HepG2 (cell line): ENCODE data around the gene TSPAN8. TPM values are rescaled to one million over a fixed set of nuclear protein-coding genes. Genes with fewer than 3 reads are reported as not detected.
A peak's percentile ranks its signal among the peaks of the same experiment; 100 is the strongest.

Experiments
- ATAC-seq: fragments of 200-7000 bp; cut with Tn5 transposase; 3 replicates; pipeline ENCODE4 v1.9.1; 2020; ENCODE audit warnings: mild to moderate bottlenecking, moderate library complexity
- BruUV-seq: library from RNA; stranded (reverse); fragments of 400-500 nt; replicated peaks from 2 replicates; lab custom pipeline; 2021; lab: Mats Ljungman, UMichigan
- CTCF ChIA-PET: fragments of 300-600 bp; formaldehyde crosslinking; extraction: SDS; loops from one replicate; lab custom pipeline; 2021; ENCODE audit warnings: low total read pairs, inconsistent platforms, low intra/inter-chr PET ratio; lab: Yijun Ruan, JAX
- POLR2A ChIA-PET: fragments of 350-600 bp; sonication (Branson Sonifier 250); formaldehyde crosslinking; loops from one replicate; lab custom pipeline; 2020; ENCODE audit warnings: antibody characterized with exemption, inconsistent platforms; lab: Yijun Ruan, JAX
- DNase-seq: peaks from one replicate; pipeline ENCODE4 v3.0.0-alpha.2; 2015; ENCODE audit warnings: low spot score
- FAIRE-seq: peaks from 3 replicates; lab custom pipeline; 2011; peaks lifted over from hg19 to GRCh38; lab: Jason Lieb, UNC
- H2AFZ ChIP-seq: one replicate; pipeline ENCODE4 v1.6.1; 2011; ENCODE audit warnings: low read length, inconsistent platforms
- H3K27ac ChIP-seq: fragments of 300-600 bp; 3 replicates; pipeline ENCODE4 v1.8.0; 2011; ENCODE audit warnings: mixed run types, mild to moderate bottlenecking, mixed read lengths, low read length, inconsistent platforms; ENCODE audit not compliant: insufficient read depth; ENCODE audit errors: extremely low read length
- H3K27me3 ChIP-seq, 2 experiments: fragments of 200-600 bp in 1 of 2; 2 replicates in 1 of 2; 3 replicates in 1 of 2; pipeline versions ENCODE4 v1.6.0 to v1.8.0; 2011; ENCODE audit warnings: low read length in 2 of 2, mild to moderate bottlenecking in 2 of 2, moderate library complexity in 2 of 2, inconsistent platforms in 1 of 2; ENCODE audit not compliant: insufficient read depth in 2 of 2, control insufficient read depth in 1 of 2
- H3K36me3 ChIP-seq, 2 experiments: fragments of 200-600 bp in 1 of 2; replicated peaks in 1 of 2; 2 replicates in 1 of 2; 3 replicates in 1 of 2; pipeline versions ENCODE4 v1.5.1 to v1.8.0; 2011; ENCODE audit warnings: low read length in 2 of 2, inconsistent platforms in 1 of 2; ENCODE audit not compliant: insufficient read depth in 2 of 2, control insufficient read depth in 1 of 2
- H3K4me1 ChIP-seq: 2 replicates; pipeline ENCODE4 v1.5.1; 2012; ENCODE audit warnings: low read length, inconsistent platforms; ENCODE audit not compliant: insufficient read depth
- H3K4me2 ChIP-seq: 2 replicates; pipeline ENCODE4 v1.6.0; 2011; ENCODE audit warnings: low read depth, low read length, inconsistent platforms
- H3K4me3 ChIP-seq, 3 experiments: fragments of 200-600 bp in 1 of 3; sonication (generic), shearing (Covaris generic) in 1 of 3; replicated peaks in 1 of 3; 2 replicates each; pipeline ENCODE4 v1.5.1; 2011 to 2016; ENCODE audit warnings: low read length in 3 of 3, inconsistent platforms in 2 of 3, low read depth in 2 of 3, mild to moderate bottlenecking in 2 of 3, control low read depth in 1 of 3, mixed read lengths in 1 of 3; ENCODE audit not compliant: insufficient read depth in 1 of 3
- H3K79me2 ChIP-seq: one replicate; pipeline ENCODE4 v1.6.1; 2011; ENCODE audit warnings: low read length, inconsistent platforms; ENCODE audit not compliant: insufficient read depth
- H3K9ac ChIP-seq: 2 replicates; pipeline ENCODE4 v1.6.0; 2011; ENCODE audit warnings: mild to moderate bottlenecking, low read depth, low read length, inconsistent platforms; ENCODE audit not compliant: insufficient read depth
- H3K9me3 ChIP-seq: 2 replicates; pipeline ENCODE4 v1.5.1; 2012; ENCODE audit warnings: mild to moderate bottlenecking, low read length
- H4K20me1 ChIP-seq: 2 replicates; pipeline ENCODE4 v1.6.0; 2011; ENCODE audit warnings: inconsistent platforms, mild to moderate bottlenecking, low read length, moderate library complexity; ENCODE audit not compliant: insufficient read depth
- ARID4A ChIP-seq: sonication (generic); formaldehyde crosslinking; IDR thresholded peaks from 2 replicates; pipeline ENCODE4 v1.5.0; 2020; ENCODE audit warnings: mild to moderate bottlenecking, missing genetic modification reagents, borderline replicate concordance
- CBX1 ChIP-seq: IDR thresholded peaks from one replicate; pipeline ENCODE4 v1.6.1; 2016; ENCODE audit warnings: antibody characterized with exemption, low read depth
- CCAR2 ChIP-seq: fragments of 200-400 bp; formaldehyde crosslinking; optimal IDR thresholded peaks from 2 replicates; pipeline ENCODE3; 2018; ENCODE audit warnings: low read depth, mild to moderate bottlenecking, low read length, moderate library complexity
- DBP ChIP-seq: sonication (generic); formaldehyde crosslinking; IDR thresholded peaks from 2 replicates; pipeline ENCODE4 v1.4.0; 2020; ENCODE audit warnings: missing genetic modification reagents; ENCODE audit errors: not compliant biosample characterization
- HMGXB3 ChIP-seq: sonication (generic); formaldehyde crosslinking; IDR thresholded peaks from 2 replicates; pipeline ENCODE4 v1.4.0; 2020; ENCODE audit warnings: missing genetic modification reagents, borderline replicate concordance
- ISL2 ChIP-seq: sonication (generic); formaldehyde crosslinking; IDR thresholded peaks from 2 replicates; pipeline ENCODE4 v1.5.0; 2020; ENCODE audit warnings: missing genetic modification reagents
- ONECUT2 ChIP-seq: sonication (generic); formaldehyde crosslinking; IDR thresholded peaks from 2 replicates; pipeline ENCODE4 v1.4.0; 2020; ENCODE audit warnings: missing genetic modification reagents
- TBL1XR1 ChIP-seq: fragments of 150-350 bp; IDR thresholded peaks from 2 replicates; pipeline ENCODE4 v1.6.1; 2014; ENCODE audit warnings: borderline replicate concordance, low read length; ENCODE audit not compliant: partially characterized antibody
- TBX2 ChIP-seq: sonication (generic); formaldehyde crosslinking; IDR thresholded peaks from 2 replicates; pipeline ENCODE4 v1.5.0; 2020; ENCODE audit warnings: missing genetic modification reagents, mild to moderate bottlenecking, borderline replicate concordance
- TBX3 ChIP-seq: fragments of 450-650 bp; IDR thresholded peaks from 2 replicates; pipeline ENCODE4 v1.6.1; 2017; ENCODE audit warnings: antibody characterized with exemption, mild to moderate bottlenecking, inconsistent platforms, borderline replicate concordance
- ZKSCAN5 ChIP-seq: sonication (generic); formaldehyde crosslinking; IDR thresholded peaks from 2 replicates; pipeline ENCODE4 v1.5.1; 2020; ENCODE audit warnings: mild to moderate bottlenecking, missing genetic modification reagents
- ZNF292 ChIP-seq: sonication (generic); formaldehyde crosslinking; IDR thresholded peaks from 2 replicates; pipeline ENCODE4 v1.8.1; 2022; ENCODE audit warnings: mild to moderate bottlenecking, low read depth, missing genetic modification reagents, borderline replicate concordance
- ZNF7 ChIP-seq: IDR thresholded peaks from 2 replicates; pipeline ENCODE4 v1.6.1; 2016; ENCODE audit warnings: missing biosample characterization, missing genetic modification reagents
- ZNF839 ChIP-seq: sonication (generic); formaldehyde crosslinking; IDR thresholded peaks from 2 replicates; pipeline ENCODE4 v1.4.0; 2020; ENCODE audit warnings: missing genetic modification reagents, mild to moderate bottlenecking, borderline replicate concordance
- WGBS: methylation state at CpG from one replicate; pipeline ENCODE4 v1.1.6; 2017; ENCODE audit warnings: low lambda C conversion rate; 5-methylcytosine and 5-hydroxymethylcytosine counted together
- in situ Hi-C: cut with HindIII; loops from 2 replicates; pipeline ENCODE4 v1.10.0; 2017; ENCODE audit warnings: low pct_unique_long_range_greater_than_20kb; ENCODE audit not compliant: extremely low pct_ligation_motif_present
- intact Hi-C: fragments of 100-400 bp; cut with micrococcal nuclease; formaldehyde crosslinking; loops from one replicate; pipeline ENCODE4 v1.10.0; 2022; ENCODE audit not compliant: unreplicated experiment
- polyA plus RNA-seq, 8 experiments: library from polyadenylated mRNA; depleted of rRNA in 3 of 8; stranded (reverse) in 7 of 8; unstranded in 1 of 8; fragments of >200 nt; fragmentation: Illumina TruSeq in 4 of 8; extraction: Trizol in 4 of 8; gene quantifications; 2 replicates each; pipeline versions ENCODE4 v1.2.1 to v1.2.3, GENCODE V29; 2011 to 2016; ENCODE audit warnings: low read depth in 4 of 8, missing spikeins in 1 of 8, mixed read lengths in 1 of 8; ENCODE audit not compliant: insufficient read depth in 1 of 8
- total RNA-seq, 5 experiments: library from RNA; depleted of rRNA; stranded (reverse); fragments of >200 nt; fragmentation: Illumina TruSeq; extraction: Trizol; gene quantifications; 2 replicates each; pipeline ENCODE4 v1.2.3, GENCODE V29; 2016; ENCODE audit warnings: low read depth in 1 of 5

TSPAN8 gene
- total and polyA plus RNA-seq, 2 of the 13 experiments (the other 11 are each of a cell fraction or from before 2014, with no cell fraction given): 3.4 to 3.9 TPM

GRCh38 chr12:71155225-71155624 is 2.6 kb downstream of the TSPAN8 start (continued):
- TF ChIP-seq TBX3: 0 out of 2 replicates have a peak, but pooled peaks have one; percentile 27
- no peak for TF ChIP-seq CCAR2
- no peak for TF ChIP-seq ARID4A (CRISPR knock-in tag)
- no peak for TF ChIP-seq ZNF7 (CRISPR knock-in tag)
- TF ChIP-seq ISL2 (CRISPR knock-in tag): peak; percentile 39; the same call in 1 of the 2 replicates
- TF ChIP-seq, all 625 proteins: peak for 17

- no peak for TF ChIP-seq ZNF839 (CRISPR knock-in tag)
- TF ChIP-seq DBP (CRISPR knock-in tag): no peak
- no peak for TF ChIP-seq TBL1XR1
- TF ChIP-seq ONECUT2 (CRISPR knock-in tag): no peak
- TF ChIP-seq CBX1: no peak
- TF ChIP-seq ZNF292 (CRISPR knock-in tag): no peak
- no peak for TF ChIP-seq ZKSCAN5 (CRISPR knock-in tag)
- no peak for TF ChIP-seq TBX2 (CRISPR knock-in tag)
- TF ChIP-seq HMGXB3: no peak
- TF ChIP-seq, all 625 proteins: peak for 0
- Histone ChIP-seq H3K4me1 (peaks cover 34% of the 10 kb centered on the region), H3K9ac (no peak overlapping the region), H3K4me3 (no peak overlapping the region), H3K36me3 (no peaks in the 10 kb centered on the region), H3K27ac (no peak overlapping the region), H3K27me3 (no peaks in the 10 kb centered on the region), H4K20me1 (no peaks in the 10 kb centered on the region), H3K9me3 (peaks cover 5% of the 10 kb centered on the region; the same call in 1 of the 2 replicates), H3K4me2 (no peak overlapping the region), H3K79me2 (no peaks in the 10 kb centered on the region), H2AFZ (no peak overlapping the region)
- ATAC-seq: no peak
- ChIA-PET CTCF (no interaction called here), POLR2A (no interaction called here)
- intact Hi-C loops (loop anchor here (10.0 kb wide), 1 partner anchor 282 kb away; the partner anchor contains the start of gene LGR5), in situ Hi-C loops (no loop called here)
- WGBS: 99% methylated on average over 5 of the region's 5 CpGs
- no peak for DNase-seq
- FAIRE-seq: no peak
- BruUV-seq: no TSS peak
Measured at GRCh38 chr12:71152851-71153250, 4.9 kb downstream of the TSPAN8 start.
